ENCODE data around the gene USP17L27. TPM values are rescaled to one million over a fixed set of nuclear protein-coding genes. Genes with fewer than 3 reads are reported as not detected.
"Not testable (repeated sequence)": the region's sequence is repeated elsewhere in the genome, so short reads cannot be mapped to it uniquely, and the experiment has no call there.

Gene USP17L27
- total RNA-seq, 4 donors from 2014 or later, result not detected

- H3K4me1 ChIP-seq; H3K27ac ChIP-seq; H3K36me3 ChIP-seq; H3K27me3 ChIP-seq; intact Hi-C loops (cut with DNase I; ENCODE audit: low total_unique reads); ATAC-seq; H3K9me3 ChIP-seq; in situ Hi-C loops (cut with MboI; ENCODE audit: low sequenced_read_pairs in 4 of 4): not testable (repeated sequence)
- peak in 1 of 2 donors; percentile 20 for DNase-seq
- H3K4me3 ChIP-seq, result peak overlapping the region in 1 of 4 donors; percentile 42
- TF ChIP-seq CTCF (IDR thresholded peaks at IDR 0.05 in 4 of 5, conservative IDR thresholded peaks at IDR 0.05 in 1 of 5), result peak in 2 of 5 experiments; percentile 21 to 48
These were observed 37.1 kb downstream of the USP17L27 start for GRCh38 chr4:9381012-9381534.

DNA sequence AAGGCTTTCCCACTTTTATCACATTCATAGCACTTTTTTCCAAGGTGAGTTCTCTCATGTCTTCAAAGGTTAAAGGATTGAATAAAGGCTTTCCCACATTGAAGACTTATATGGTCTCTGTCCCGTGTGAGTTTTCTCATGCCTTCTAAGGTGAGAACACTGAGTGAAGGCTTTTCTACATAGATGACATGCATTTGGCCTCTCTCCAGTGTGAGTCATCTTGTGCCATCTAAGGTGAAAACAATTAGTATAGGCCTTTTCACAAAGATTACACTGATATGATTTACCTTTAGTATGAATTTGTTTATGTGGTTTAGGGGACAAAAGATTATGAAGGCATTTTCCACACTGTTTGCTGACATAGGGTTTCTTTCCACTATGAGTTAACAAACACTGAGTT, 40.2 kb downstream of the USP17L27 start:
- Histone ChIP-seq H3K36me3 (no peaks in the 10 kb centered on the region), H3K9me3 (no peaks in the 10 kb centered on the region), H3K27ac (no peak overlapping the region), H3K4me1 (no peaks in the 10 kb centered on the region), H3K27me3 (no peaks in the 10 kb centered on the region), H3K4me3 (no peak overlapping the region)
- DNase-seq (no peak), ATAC-seq (no peak)
- intact Hi-C loops (cut with DNase I; ENCODE audit: low total_unique reads) (no loop called here), in situ Hi-C loops (cut with MboI; ENCODE audit: low sequenced_read_pairs in 4 of 4) (no loop called here)
- TF ChIP-seq POLR2A (IDR thresholded peaks at IDR 0.05) (no peak), CTCF (IDR thresholded peaks at IDR 0.05 in 4 of 5, conservative IDR thresholded peaks at IDR 0.05 in 1 of 5) (no peak)

DNA sequence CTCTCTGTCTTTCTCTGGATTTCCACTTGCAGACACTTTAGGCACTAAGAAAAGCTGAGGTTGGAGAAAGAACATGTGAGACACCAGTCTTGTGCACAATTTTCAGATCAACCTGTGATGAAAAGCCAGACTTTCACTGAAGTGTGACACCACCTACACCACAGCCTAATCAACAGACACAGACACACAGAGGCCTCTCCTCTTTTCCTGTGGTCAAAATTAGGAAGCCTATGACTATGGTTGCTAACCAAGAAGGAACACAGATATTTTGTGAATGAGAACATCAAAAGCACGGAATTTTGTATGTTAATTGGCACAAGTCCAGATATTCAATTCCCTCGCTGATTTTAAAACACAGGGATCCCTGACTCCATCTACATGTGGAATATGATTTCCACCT, 45.1 kb downstream of the USP17L27 start:
- H3K9me3 ChIP-seq; in situ Hi-C loops (cut with MboI; ENCODE audit: low sequenced_read_pairs in 4 of 4); H3K27me3 ChIP-seq; H3K27ac ChIP-seq; DNase-seq; ATAC-seq; H3K36me3 ChIP-seq; intact Hi-C loops (cut with DNase I; ENCODE audit: low total_unique reads); H3K4me1 ChIP-seq; H3K4me3 ChIP-seq: not testable (repeated sequence)

Other genes starting within 250 kb of the USP17L27 start
- gene FAM90A26, start 173.7 kb upstream of the USP17L27 start, total RNA-seq, result not detected
- gene USP17L10, start 133.5 kb upstream of the USP17L27 start, total RNA-seq, result not detected
- not detected for gene USP17L11, start 128.7 kb upstream of the USP17L27 start, total RNA-seq
- gene USP17L12, start 124.0 kb upstream of the USP17L27 start, total RNA-seq, result not detected
- gene USP17L13, start 119.3 kb upstream of the USP17L27 start, total RNA-seq, result not detected
- not detected for gene USP17L15, start 109.8 kb upstream of the USP17L27 start, total RNA-seq
- gene USP17L17, start 100.3 kb upstream of the USP17L27 start, total RNA-seq, result not detected
- gene USP17L18, start 95.5 kb upstream of the USP17L27 start, total RNA-seq, result not detected
- not detected for gene USP17L19, start 90.8 kb upstream of the USP17L27 start, total RNA-seq
- gene USP17L20, start 86.0 kb upstream of the USP17L27 start, total RNA-seq, result not detected
- gene USP17L21, start 81.3 kb upstream of the USP17L27 start, total RNA-seq, result not detected
- gene USP17L22, start 76.5 kb upstream of the USP17L27 start, total RNA-seq, result not detected
- not detected for gene USP17L24, start 19.0 kb upstream of the USP17L27 start, total RNA-seq
- not detected for gene USP17L25, start 14.2 kb upstream of the USP17L27 start, total RNA-seq
- gene USP17L26, start 9.5 kb upstream of the USP17L27 start, total RNA-seq, result not detected
- gene USP17L5, start 4.7 kb upstream of the USP17L27 start, total RNA-seq, result not detected
- not detected for gene USP17L28, start 4.7 kb downstream of the USP17L27 start, total RNA-seq
- not detected for gene USP17L29, start 9.5 kb downstream of the USP17L27 start, total RNA-seq
- not detected for gene USP17L30, start 19.0 kb downstream of the USP17L27 start, total RNA-seq
- gene DEFB131A, start 100.3 kb downstream of the USP17L27 start, total RNA-seq, result not detected